GM19239 (cell line): Measurements from ENCODE around the gene PPP1R1C.

Source experiments
- DNase-seq: peaks from one replicate; pipeline ENCODE4 v3.0.0; 2011; ENCODE audit warnings: low spot score; ENCODE audit not compliant: insufficient read length
- FAIRE-seq: peaks from 2 replicates; lab custom pipeline; 2011; peaks lifted over from hg19 to GRCh38; lab: Jason Lieb, UNC

PPP1R1C gene

DNA sequence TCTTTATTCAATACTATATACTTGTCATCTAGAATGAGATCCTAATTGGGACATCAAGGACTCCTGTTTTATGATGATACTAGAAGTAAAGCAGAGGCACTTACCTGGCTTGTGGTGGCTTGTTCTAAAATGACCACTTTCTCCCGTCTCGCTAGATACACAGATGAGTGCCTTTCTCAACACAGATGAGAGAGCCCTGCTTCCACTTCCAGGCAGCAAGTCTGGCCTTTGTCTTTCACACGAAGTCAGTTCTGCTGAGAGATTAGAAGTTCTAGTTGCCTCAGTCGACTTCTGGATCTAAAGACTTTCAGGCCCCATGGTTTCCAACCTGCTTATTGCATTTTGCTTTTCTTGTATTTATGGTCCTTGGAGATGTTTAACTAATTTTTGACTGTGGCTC lies 70.3 kb downstream of the PPP1R1C start:
- FAIRE-seq (no peak), DNase-seq (no peak)

DNA sequence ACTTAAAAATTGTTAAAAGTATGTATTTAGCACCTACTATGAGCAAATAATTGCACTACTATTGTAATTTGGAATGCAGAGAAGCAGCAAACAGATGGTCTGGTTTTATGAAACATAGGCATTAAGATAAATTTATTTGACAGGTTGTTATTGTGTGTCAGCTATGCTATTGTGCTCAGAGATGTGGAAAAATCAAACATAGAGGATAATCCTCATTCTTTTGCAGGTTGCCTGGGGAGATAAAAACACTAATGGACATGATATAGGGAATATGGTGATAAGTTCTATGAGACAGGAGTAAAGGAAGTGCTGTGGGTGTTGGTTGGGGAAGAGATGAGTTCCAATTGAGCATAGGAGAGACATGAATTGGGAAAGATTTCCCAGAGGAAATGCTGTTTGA lies 71.3 kb downstream of the PPP1R1C start:
- DNase-seq (no peak), FAIRE-seq (no peak)

DNA sequence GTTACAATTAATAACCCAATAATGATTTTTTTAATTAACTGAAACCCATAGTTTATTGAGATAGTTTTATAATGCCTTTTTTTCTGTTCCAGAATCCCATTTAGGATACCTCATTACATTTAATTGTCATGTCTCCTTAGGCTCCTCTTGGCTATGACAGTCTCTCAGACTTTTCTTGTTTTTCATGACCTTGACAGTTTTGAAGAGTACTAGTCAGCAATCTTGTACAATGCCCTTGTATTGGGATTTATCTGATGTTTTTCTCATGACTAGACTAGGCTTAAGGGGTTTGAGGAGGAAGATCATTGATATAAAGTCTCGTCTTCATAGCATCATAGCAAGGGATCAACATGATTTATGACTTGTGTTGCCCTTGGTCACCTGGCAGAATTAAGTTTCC lies 72.4 kb downstream of the PPP1R1C start:
- FAIRE-seq, result no peak
- DNase-seq, result no peak

DNA sequence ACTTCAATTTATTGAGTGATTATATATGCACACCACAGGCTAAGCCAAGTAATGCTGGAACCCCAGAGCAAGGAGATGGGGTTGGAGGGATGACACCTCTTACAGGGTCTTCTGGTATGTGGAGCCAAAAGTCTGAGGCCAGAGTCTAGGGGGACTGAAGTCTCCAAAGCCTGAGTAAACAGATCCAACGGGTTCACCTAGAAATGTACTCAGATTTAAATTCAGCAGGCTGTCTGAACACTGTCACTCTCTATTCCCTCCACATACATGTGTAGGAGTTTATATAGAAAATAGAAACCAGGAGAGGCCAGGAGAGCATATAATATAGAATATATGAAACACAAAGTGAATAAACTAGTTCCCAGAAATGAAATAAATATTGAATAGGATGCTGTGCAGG lies 76.1 kb downstream of the PPP1R1C start:
- DNase-seq, result no peak
- no peak for FAIRE-seq

DNA sequence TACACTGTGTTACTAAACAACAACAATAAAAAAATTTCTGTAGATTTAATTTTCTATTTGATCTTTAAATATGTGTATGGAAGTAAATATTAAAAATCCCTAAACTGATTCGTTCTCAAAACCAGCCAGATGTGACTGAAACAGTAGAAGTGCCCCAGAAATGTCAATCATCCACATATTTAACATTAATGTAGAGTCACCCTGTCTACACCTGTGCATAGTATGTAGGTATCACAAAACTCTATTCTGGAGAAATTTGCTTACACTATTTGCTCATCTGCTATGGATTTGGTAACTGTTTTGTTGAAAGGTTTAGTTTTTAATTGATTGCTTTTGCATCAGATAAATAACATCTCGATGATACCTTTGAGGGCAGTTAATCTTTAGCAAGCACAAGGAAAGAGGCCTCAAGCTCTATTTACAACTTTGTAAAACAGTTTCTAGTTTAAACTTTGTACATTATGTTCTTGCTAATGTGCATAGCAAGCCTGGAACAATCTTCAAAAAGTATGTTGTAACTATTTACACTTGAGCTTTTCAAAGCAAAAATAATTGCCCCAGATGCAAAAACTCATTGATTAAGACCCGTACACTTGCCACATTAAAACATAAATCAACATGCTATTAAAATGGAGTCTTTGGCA lies 76.8 kb downstream of the PPP1R1C start:
- no peak for FAIRE-seq
- no peak for DNase-seq

DNA sequence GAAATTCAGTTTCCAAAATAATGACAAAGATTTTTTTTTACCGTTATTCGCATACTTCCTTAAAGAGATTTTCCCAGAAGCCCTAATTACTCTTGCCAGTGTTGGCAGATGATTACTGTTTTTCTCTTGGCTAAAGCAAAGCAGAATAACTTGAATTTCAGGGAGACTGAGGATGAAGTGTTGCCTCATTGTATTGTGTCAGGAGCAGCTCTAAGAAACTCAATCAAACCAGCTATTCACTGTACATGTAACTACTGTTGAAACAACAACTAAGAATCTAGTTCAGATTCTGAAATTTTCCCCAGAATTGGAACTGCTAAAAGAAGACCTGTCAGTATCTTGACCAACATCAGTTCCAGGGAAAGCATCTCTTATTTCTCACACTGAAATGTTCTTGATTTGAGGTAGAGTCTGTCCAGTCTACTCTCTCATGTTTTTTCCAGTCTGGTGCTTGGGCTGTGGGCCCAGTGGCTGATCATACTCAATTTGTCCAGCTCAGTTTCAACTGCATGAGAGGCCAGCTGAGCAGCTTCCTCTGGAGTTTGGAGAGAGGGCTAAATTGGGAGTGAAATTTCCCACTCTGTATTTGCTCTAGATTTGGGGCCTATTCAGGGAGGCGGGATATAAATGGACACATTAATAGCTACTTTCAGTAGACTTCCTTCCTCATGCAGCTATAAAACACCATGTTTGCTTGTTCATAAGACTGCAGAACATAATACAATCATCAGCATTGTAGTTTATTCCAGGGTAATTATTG lies 78.5 kb downstream of the PPP1R1C start:
- no peak for DNase-seq
- FAIRE-seq, result no peak

DNA sequence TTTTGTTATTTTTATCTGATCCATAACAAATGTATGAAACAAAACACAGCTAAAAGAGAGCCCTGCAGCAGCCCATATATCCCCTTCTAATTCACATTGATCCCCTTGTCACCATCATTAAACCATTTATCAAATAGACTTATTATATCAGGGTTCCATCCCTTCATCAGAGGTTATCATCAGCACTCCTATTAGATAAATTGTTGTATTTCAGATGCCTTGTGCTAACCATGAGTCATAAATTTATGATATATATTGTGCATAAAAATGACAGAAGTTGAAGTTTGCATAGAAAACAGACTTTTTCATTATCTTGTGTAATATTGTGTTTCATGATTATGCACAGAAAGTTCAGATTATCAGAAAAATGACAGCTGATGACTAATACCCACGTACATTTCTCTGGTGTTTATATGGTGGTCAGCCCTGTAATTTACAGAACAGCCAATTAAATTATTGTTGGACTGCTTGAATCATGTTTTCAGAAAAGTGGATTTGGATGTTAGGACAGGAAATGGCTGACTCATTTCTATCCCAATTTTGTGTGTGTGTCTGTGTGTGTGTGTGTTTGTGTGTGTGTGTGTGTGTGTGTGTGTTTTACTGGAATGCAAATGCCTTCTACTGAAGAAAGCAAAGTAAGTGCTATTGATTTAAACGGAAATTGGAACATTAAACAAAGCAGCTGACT lies 80.9 kb downstream of the PPP1R1C start:
- no peak for DNase-seq

DNA sequence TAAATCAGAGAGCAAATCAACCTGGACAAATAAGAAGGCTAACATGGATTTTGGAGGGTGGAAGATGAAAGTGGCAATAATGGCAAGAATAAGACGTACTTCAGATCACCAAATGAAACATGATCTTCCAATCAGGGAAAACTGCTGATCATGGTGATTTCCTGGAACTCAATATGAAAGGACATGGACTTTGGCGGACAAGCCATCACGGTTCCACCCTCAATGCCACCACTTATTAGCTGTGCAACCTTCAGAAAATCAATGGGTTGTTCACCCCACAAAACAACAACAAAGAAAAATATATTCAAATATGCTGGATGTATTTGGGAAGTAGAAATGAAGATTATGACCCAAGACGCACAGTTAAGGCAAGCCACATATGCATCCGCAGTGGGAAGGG lies 81.7 kb downstream of the PPP1R1C start:
- DNase-seq, result no peak
- FAIRE-seq, result no peak

More for the DNA sequence above, 80.9 kb downstream of the PPP1R1C start:
- no peak for FAIRE-seq

DNA sequence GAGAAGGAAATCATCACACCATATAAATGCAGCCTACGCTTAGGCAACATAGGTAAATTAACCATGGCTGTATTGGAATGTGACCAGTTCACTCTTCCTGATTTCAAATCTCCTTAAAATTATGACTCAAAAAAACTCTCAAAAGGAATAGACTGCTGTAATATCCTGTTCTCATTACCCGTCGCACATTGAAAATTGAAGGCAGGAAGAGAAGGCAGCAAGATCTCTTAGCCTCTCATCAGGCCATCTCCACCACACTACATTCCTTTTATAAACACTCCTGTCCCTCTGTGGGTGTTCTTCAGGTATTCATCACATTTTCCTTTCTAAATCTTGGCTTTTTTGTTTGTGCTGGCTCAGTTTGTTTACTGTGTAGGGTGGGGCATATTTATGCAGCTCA lies 83.2 kb downstream of the PPP1R1C start:
- FAIRE-seq (no peak), DNase-seq (no peak)

DNA sequence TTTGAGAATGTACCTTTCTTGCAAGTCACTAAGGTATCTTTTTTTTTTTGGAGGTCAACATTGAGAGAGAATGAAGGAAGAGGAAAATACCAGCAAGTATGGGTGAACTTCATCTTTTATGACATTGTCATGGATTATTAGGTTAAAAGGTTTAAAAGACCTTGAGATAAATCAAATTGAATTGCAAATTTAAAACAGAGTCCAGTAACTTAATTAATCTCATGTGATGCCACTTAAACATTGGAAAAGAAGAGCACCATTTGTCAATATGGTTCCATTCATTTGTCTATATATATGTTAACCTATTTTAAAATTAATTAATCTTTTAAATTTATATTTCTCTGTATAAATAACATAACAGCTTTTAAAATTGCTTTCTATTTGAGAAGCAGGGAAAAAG lies 83.8 kb downstream of the PPP1R1C start:
- FAIRE-seq, result no peak

DNA sequence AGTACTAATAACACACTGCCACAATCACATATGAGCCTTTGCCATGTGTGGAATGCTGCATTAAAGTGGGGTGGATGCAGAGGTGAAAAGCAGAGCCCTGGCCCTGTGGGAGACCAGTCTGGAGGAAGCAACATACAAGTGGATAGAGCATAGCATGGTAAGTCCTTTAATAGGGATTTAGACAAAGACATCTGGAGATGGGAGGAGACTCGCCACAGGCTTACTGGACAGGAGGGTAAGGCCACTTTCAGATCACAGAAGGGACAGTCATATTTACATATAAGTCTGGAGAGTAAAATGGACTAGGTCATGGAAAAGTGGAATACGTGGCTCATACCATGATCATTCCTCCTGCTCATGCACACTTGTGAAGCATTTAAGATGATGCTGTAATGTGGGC lies 84.3 kb downstream of the PPP1R1C start:
- no peak for FAIRE-seq

More for the DNA sequence above, 83.8 kb downstream of the PPP1R1C start:
- no peak for DNase-seq

DNA sequence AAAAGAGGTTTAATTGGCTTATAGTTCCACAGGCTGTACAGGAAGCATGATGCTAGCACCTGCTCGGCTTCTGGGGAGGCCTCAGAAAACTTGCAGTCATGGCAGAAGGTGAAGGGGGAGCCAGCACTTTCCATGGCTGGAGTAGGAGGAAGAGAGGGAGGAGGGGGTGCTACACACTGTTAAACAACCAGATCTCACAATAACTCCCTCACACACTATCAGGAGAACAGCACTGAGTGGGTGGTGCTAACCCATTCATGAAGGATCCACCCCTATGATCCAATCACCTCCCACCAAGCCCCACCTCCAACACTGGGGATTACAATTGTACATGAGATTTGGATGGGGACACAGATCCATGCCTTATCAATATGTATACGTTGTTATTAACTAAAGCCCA lies 85.1 kb downstream of the PPP1R1C start:
- DNase-seq (no peak), FAIRE-seq (no peak)

More for the DNA sequence above, 84.3 kb downstream of the PPP1R1C start:
- DNase-seq, result no peak

DNA sequence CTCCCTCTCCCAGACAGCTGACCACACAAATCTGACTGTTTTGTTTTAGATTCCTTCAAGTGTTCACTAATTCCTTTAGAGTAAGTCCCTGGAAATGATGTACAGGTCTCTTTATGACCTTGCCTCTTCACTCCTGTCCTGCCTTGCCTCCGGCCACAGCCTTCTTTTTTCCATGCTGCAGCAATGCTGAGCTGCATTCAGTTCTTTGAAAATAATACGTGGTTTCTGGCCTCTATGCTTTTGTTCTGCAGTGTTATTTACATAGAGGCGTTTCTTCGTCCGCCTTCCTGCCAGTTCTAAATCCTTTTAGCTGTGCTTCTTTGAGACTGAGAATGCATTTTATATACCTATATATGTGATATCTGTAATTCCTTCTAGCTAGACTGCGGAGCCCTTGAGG lies 87.2 kb downstream of the PPP1R1C start:
- DNase-seq, result no peak
- FAIRE-seq, result no peak

DNA sequence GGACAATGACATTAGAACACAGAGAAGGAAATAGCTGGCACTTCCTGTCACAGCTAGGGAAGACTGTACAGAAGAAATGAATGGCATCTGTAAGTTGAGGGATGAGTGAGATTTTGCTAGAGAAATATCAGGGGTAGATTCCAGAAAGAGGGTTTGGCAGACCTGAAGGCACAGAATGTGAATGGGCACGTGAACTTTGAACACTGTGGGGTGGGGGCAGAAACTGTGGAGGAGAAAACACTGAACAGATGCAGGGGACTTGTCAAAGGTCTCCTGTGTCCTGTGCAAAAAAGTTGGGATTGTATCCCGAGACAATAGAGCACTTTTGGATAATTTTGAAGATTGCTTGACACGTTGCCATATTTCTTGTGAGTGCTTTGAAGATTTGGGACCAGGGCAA lies 88.0 kb downstream of the PPP1R1C start:
- DNase-seq (no peak), FAIRE-seq (no peak)

DNA sequence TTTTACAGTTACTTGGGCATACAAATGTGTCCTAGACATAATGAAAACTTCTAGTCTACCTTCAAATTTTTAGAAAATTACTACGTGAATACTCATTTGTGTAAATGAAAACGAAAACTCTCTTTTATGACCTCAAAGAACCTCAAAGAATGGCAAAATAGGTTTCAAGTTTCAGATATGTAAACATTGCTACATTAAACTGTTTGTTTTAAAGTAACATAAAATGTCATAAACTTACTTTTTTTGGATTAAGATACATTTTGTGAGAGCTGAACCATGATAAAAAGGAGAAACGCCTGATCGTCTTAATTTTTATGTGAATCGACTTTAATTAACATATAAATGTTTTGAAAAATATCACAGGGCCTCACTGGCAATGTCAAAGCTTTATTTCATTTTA lies 91.4 kb downstream of the PPP1R1C start:
- FAIRE-seq (no peak), DNase-seq (no peak)

DNA sequence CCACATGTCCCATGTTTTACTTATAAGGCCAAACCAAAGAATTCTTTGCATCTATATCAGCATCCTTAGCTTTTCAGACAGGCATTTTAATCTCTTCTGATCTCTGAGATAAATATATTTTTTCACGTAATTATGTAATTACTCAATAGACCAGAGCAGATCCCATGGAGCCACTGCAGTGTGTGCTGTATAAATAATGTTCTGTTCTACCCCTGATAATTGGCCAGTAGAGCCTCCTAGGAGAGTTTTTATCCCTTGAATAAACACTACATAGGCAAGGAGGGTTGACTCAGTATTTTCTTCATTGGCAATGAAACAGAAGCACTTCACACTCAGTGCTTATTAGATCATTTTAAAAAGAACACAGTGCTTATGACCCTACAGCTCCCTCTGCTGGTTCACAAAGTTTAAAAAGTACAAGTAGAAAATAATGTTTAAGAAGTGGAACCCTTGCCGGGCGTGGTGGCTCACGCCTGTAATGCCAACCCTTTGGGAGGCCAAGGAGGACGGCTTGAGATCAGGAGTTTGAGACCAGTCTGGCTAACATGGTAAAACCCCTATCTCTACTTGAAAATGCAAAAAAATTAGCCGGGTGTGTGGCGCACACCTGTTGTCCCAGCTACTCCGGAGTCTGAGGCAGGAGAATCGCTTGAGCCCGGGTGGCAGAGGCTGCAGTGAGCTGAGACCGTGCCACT lies 91.9 kb downstream of the PPP1R1C start:
- FAIRE-seq (peak; percentile 84), DNase-seq (no peak)

DNA sequence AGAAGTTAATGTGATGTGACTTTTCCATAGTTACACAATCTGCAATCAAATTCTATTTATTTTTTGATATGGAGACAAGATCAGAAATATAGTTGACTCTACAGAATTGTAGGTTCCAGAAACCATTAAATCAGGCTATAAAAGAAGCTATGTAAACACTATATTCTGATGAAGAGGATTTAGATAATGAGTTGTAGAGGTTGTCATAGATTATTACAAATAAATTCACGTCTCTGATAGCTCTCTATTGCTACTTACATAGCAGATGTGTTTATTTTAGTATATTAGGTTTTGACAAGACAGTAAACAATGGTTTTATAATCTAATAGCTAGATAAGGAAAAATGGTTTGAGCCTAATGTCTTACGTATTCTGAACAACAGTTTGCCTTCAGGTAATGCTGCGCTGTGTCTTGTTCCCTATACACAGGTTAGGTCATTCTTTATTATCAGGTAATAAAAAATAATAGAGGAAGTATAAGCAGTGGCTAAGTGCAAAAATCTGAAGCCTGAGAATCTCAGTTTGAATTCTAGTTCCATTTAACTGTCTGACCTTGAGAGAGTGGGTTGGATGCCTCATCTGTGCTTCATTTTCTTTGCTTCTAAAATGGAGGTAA lies 93.4 kb downstream of the PPP1R1C start:
- DNase-seq, result no peak
- no peak for FAIRE-seq

DNA sequence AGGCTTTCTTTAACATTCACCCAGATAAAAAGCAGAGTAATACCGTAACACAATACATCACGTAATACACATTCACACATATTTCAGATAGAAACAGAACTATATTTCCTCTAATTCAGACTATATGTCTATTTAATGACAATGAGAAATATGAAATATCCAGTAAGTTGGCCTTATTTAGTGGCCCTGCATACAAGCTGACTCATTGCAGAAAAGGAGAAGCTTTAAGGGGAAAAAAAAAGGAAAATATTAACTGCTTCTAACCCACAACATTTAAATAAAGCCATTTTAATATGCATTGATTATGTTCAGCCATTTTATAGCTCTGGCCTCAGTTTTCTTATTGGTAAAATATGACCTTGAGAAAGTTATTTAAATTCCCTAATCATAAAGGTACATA lies 94.8 kb downstream of the PPP1R1C start:
- DNase-seq, result no peak

DNA sequence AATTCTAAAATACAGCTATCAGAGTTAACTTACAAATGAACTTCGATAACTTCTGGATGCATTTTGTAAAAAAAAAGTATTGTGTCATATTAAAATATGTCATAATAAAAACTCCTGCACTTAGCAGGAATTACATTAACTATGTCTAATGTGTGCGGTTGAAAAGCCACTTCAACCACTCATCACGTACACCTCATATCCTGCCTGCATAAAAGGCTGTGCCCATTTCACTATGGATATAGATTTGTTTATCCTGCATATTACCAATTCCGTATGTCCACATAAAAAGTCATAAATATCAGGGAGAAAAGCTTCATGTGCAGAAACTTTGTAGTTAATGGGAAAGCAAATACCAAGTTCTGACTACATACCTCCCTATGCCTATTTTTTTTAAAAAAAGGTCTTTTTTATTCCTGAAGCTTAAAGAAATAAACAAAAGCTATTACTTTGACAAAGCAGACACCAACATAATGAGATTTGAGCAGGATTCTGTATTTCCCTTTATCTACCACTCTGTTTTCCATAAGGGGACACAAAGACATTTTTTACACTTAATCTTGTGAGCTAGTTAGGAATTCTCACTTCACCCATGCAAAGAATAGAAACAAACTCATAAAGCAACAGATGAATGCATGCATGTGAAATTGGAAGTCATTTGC lies 96.1 kb downstream of the PPP1R1C start:
- no peak for DNase-seq
- no peak for FAIRE-seq

More for the DNA sequence above, 94.8 kb downstream of the PPP1R1C start:
- no peak for FAIRE-seq
